ENCODE measurements around the gene RLF. TPM values are rescaled to one million over a fixed set of nuclear protein-coding genes. Genes with fewer than 3 reads are reported as not detected.
"Not testable (repeated sequence)": the region's sequence is repeated elsewhere in the genome, so short reads cannot be mapped to it uniquely, and the experiment has no call there.

Gene RLF
- total and polyA plus RNA-seq, 10 of the 15 experiments (the other 5 are each of a cell fraction or from before 2014, with no cell fraction given): 2.0 to 19.8 (median 8.7) TPM

- peaks cover 0 to 24% of the 10 kb centered on the region in 2 experiments; a peak in 3 of 4 replicates for H3K36me3 ChIP-seq (ENCODE audit: control insufficient read depth in 2 of 2, insufficient read depth in 2 of 2, low read length in 1 of 2)
- H3K9me3 ChIP-seq (replicated peaks; ENCODE audit: control insufficient read depth, insufficient read depth, low read length); RAD21 ChIA-PET (ENCODE audit: unreplicated experiment); H3K4me1 ChIP-seq (ENCODE audit: control insufficient read depth, insufficient read depth, low read length); H2AFZ ChIP-seq (ENCODE audit: control insufficient read depth, low read depth, low read length); BruUV-seq (replicated peaks); ATAC-seq; H4K20me1 ChIP-seq (ENCODE audit: control insufficient read depth, insufficient read depth); H3K4me3 ChIP-seq; H3K9ac ChIP-seq (ENCODE audit: control insufficient read depth, insufficient read depth, low read length); intact Hi-C loops (cut with micrococcal nuclease; ENCODE audit: unreplicated experiment); H3K4me2 ChIP-seq (ENCODE audit: control insufficient read depth, insufficient read depth); FAIRE-seq; H3K27ac ChIP-seq (ENCODE audit: control insufficient read depth, insufficient read depth); in situ Hi-C loops (cut with MboI); POLR2A ChIA-PET; H3K79me2 ChIP-seq (ENCODE audit: control insufficient read depth, insufficient read depth, low read length); DNase-seq (ENCODE audit: low read depth, low spot score); H3K27me3 ChIP-seq (replicated peaks in 1 of 2; ENCODE audit: control insufficient read depth in 2 of 2, insufficient read depth in 2 of 2, low read length in 1 of 2): not testable (repeated sequence)
- 91% methylated on average over 6 of the region's 6 CpGs for WGBS (ENCODE audit: insufficient coverage, insufficient replicate concordance, low lambda C conversion rate, missing lambda C conversion rate)
- SMC1A ChIA-PET (ENCODE audit: uncharacterized antibody, unreplicated experiment): interaction anchor here (1.1 kb wide), 1 partner anchor 143 kb away, joined by 3 read pairs; no protein-coding TSS in a partner anchor
- CTCF ChIA-PET: interaction anchor here (0.6 kb wide), 1 partner anchor 163 kb away, joined by 5 read pairs; no protein-coding TSS in a partner anchor
Observed at GRCh38 chr1:40194639-40195038, 33.5 kb downstream of the RLF start.

DNA sequence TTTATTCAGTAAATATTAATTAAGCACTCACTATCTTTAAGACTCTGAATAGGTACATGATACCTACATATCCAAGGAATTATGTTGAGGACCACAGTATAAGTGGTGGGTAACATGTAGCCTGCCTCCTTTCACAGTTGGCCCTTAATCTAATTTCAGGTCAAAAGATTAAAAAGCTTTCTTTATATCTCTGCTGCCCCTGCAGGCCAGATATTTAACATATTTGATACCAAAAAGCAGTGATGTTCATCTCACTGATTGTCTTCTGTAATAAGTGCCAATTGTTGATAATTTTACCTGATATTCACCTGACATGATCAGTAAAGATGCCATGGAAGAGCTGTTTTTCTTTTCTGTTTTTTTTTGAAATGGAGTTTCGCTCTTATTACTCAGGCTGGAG is 36.5 kb downstream of the RLF start:
- Histone ChIP-seq H4K20me1 (ENCODE audit: control insufficient read depth, insufficient read depth) (no peaks in the 10 kb centered on the region), H3K4me2 (ENCODE audit: control insufficient read depth, insufficient read depth) (no peak overlapping the region), H2AFZ (ENCODE audit: control insufficient read depth, low read depth, low read length) (no peak overlapping the region), H3K9me3 (replicated peaks; ENCODE audit: control insufficient read depth, insufficient read depth, low read length) (no peaks in the 10 kb centered on the region), H3K36me3 (ENCODE audit: control insufficient read depth in 2 of 2, insufficient read depth in 2 of 2, low read length in 1 of 2) (peaks cover 0 to 13% of the 10 kb centered on the region in 2 experiments; a peak in 3 of 4 replicates), H3K4me1 (ENCODE audit: control insufficient read depth, insufficient read depth, low read length) (no peaks in the 10 kb centered on the region), H3K27me3 (replicated peaks in 1 of 2; ENCODE audit: control insufficient read depth in 2 of 2, insufficient read depth in 2 of 2, low read length in 1 of 2) (no peaks in the 10 kb centered on the region), H3K79me2 (ENCODE audit: control insufficient read depth, insufficient read depth, low read length) (peaks cover 1% of the 10 kb centered on the region; the same call in 1 of the 2 replicates), H3K27ac (ENCODE audit: control insufficient read depth, insufficient read depth) (no peak overlapping the region), H3K9ac (ENCODE audit: control insufficient read depth, insufficient read depth, low read length) (no peak overlapping the region), H3K4me3 (no peak overlapping the region)
- ChIA-PET SMC1A (ENCODE audit: uncharacterized antibody, unreplicated experiment) (interaction anchor here (1.0 to 1.1 kb wide), 2 partner anchors 32 to 44 kb away, joined by 3 read pairs; no protein-coding TSS in a partner anchor), POLR2A (no interaction called here), CTCF (interaction anchor here (0.7 to 2.1 kb wide), 5 partner anchors 10 to 141 kb away, joined by 3 to 9 read pairs (median 5); no protein-coding TSS in a partner anchor), RAD21 (ENCODE audit: unreplicated experiment) (interaction anchor here (0.7 to 0.8 kb wide), 2 partner anchors 44 to 207 kb away, joined by 3 read pairs; no protein-coding TSS in a partner anchor)
- FAIRE-seq: no peak
- TF ChIP-seq, protein P1, sequence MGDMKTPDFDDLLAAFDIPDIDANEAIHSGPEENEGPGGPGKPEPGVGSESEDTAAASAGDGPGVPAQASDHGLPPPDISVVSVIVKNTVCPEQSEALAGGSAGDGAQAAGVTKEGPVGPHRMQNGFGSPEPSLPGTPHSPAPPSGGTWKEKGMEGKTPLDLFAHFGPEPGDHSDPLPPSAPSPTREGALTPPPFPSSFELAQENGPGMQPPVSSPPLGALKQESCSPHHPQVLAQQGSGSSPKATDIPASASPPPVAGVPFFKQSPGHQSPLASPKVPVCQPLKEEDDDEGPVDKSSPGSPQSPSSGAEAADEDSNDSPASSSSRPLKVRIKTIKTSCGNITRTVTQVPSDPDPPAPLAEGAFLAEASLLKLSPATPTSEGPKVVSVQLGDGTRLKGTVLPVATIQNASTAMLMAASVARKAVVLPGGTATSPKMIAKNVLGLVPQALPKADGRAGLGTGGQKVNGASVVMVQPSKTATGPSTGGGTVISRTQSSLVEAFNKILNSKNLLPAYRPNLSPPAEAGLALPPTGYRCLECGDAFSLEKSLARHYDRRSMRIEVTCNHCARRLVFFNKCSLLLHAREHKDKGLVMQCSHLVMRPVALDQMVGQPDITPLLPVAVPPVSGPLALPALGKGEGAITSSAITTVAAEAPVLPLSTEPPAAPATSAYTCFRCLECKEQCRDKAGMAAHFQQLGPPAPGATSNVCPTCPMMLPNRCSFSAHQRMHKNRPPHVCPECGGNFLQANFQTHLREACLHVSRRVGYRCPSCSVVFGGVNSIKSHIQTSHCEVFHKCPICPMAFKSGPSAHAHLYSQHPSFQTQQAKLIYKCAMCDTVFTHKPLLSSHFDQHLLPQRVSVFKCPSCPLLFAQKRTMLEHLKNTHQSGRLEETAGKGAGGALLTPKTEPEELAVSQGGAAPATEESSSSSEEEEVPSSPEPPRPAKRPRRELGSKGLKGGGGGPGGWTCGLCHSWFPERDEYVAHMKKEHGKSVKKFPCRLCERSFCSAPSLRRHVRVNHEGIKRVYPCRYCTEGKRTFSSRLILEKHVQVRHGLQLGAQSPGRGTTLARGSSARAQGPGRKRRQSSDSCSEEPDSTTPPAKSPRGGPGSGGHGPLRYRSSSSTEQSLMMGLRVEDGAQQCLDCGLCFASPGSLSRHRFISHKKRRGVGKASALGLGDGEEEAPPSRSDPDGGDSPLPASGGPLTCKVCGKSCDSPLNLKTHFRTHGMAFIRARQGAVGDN (IDR thresholded peaks at IDR 0.05): no peak
- TF ChIP-seq, protein P2, sequence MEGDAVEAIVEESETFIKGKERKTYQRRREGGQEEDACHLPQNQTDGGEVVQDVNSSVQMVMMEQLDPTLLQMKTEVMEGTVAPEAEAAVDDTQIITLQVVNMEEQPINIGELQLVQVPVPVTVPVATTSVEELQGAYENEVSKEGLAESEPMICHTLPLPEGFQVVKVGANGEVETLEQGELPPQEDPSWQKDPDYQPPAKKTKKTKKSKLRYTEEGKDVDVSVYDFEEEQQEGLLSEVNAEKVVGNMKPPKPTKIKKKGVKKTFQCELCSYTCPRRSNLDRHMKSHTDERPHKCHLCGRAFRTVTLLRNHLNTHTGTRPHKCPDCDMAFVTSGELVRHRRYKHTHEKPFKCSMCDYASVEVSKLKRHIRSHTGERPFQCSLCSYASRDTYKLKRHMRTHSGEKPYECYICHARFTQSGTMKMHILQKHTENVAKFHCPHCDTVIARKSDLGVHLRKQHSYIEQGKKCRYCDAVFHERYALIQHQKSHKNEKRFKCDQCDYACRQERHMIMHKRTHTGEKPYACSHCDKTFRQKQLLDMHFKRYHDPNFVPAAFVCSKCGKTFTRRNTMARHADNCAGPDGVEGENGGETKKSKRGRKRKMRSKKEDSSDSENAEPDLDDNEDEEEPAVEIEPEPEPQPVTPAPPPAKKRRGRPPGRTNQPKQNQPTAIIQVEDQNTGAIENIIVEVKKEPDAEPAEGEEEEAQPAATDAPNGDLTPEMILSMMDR (IDR thresholded peaks at IDR 0.05 in 2 of 3, conservative IDR thresholded peaks at IDR 0.05 in 1 of 3; ENCODE audit: control insufficient read depth in 2 of 3, extremely low read depth in 1 of 3, insufficient read depth in 1 of 3, low read depth in 3 of 3, low read length in 3 of 3): peak in 2 of 3 experiments; percentile 22 to 25; a peak in 3 of 6 replicates
- peak; percentile 27; the same call in 1 of the 2 replicates for TF ChIP-seq RAD21 (IDR thresholded peaks at IDR 0.05; ENCODE audit: insufficient read depth, low read depth, low read length)
- TF ChIP-seq STAT3 (IDR thresholded peaks at IDR 0.05; ENCODE audit: low read depth, low read length): no peak
- 100% methylated on average over 1 of the region's 1 CpG for WGBS (ENCODE audit: insufficient coverage, insufficient replicate concordance, low lambda C conversion rate, missing lambda C conversion rate)
- DNase-seq (ENCODE audit: low read depth, low spot score): no peak
- no peak for ATAC-seq
- in situ Hi-C loops (cut with MboI) (no loop called here), intact Hi-C loops (cut with micrococcal nuclease; ENCODE audit: unreplicated experiment) (no loop called here)
- BruUV-seq (replicated peaks): no TSS peak

Data from GM12878 (cell line).